ENCODE measurements around the gene KCNQ1.

KCNQ1 gene

DNA sequence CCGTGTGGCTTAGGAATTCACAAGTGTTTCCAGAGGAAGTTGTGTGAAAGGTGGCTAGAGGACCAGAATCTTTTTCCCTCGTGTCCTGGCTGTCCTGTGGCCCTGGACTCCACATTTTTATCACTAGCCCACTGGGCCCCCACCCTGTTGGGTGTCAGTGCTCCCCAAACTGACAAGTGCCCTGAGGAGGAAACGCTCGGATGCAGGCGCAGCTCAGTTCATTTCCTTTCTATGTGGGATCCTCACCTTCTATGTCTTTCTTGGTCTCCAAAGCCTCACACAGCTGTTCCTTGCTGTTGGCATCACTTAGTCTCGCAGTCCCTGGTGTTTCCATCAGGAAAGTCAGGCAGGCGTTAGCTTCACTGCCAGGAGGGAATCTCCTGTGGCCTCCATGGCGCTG is 323.0 kb downstream of the KCNQ1 start:
- no peak overlapping the region for H2AFZ ChIP-seq (ENCODE audit: low read length)
- no peaks in the 10 kb centered on the region for H4K20me1 ChIP-seq (ENCODE audit: insufficient read depth, low read length)
- H3K4me3 ChIP-seq (ENCODE audit: low read depth, low read length, poor library complexity, severe bottlenecking), result no peak overlapping the region
- TF ChIP-seq EZH2 (IDR thresholded peaks at IDR 0.05; ENCODE audit: borderline replicate concordance, low read length) (no peak), CTCF (IDR thresholded peaks at IDR 0.05; ENCODE audit: low read length) (no peak)
- no peak overlapping the region for H3K4me2 ChIP-seq (ENCODE audit: low read length)
- H3K9ac ChIP-seq (ENCODE audit: low read length), result no peak overlapping the region
- no peaks in the 10 kb centered on the region for H3K36me3 ChIP-seq (ENCODE audit: insufficient read depth, low read length)
- 0 out of 2 replicates have a peak, but pooled peaks cover 13% of the 10 kb centered on the region for H3K27me3 ChIP-seq (ENCODE audit: insufficient read depth, low read length)
- H3K27ac ChIP-seq (ENCODE audit: low read depth, low read length, poor library complexity, severe bottlenecking), result no peak overlapping the region
- H3F3A ChIP-seq (ENCODE audit: insufficient read depth, low read length), result no peaks in the 10 kb centered on the region
- no peaks in the 10 kb centered on the region for H3K79me2 ChIP-seq (ENCODE audit: insufficient read depth, low read length)
- no peaks in the 10 kb centered on the region for H3K9me3 ChIP-seq (ENCODE audit: low read length)
- no peaks in the 10 kb centered on the region for H3K4me1 ChIP-seq (ENCODE audit: insufficient read depth, low read length, severe bottlenecking)
- H3K9me2 ChIP-seq (ENCODE audit: low read depth, low read length), result no peaks in the 10 kb centered on the region

DNA sequence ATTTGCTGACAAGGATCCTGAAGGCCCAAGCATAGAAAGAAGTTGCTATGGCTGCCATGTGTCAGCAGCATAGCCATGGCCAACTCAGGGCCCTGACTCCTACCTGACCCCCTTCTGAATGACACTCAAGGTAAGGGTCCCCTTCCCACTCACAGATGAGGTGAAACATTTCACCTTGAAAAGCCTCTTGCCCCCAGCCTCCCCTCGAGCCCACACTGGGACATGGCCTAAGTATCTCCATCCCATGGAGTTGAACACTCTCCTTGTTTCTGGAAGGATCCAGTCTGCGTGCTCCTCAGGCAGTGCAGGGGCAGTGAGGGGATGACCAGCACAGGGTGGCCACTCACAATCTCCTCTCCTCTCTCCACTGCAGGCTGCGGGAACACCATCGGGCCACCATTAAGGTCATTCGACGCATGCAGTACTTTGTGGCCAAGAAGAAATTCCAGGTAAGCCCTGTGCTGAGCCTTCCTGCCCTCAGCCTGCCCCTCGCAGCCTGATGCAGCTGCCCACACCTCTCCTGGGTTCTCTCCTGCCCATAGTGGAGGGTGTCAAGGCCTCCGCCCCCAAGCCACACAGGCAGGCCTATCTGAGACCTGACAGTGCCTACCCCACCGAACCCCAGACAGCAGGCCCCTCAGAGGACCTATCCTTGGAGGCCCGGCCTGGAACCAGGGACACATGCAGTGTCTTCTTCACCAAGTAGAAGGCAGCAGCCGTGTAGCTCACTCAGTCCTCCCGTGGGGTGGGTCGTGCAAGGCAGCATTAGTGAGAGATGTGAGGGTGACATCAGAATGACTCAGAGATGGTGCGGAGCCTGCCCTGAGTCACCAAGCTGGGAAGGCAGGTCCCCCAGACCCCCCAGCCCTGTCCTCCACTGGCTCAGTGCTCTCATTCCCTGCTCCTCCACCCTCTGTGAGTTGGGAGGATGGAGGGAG is 323.9 kb downstream of the KCNQ1 start:
- Histone ChIP-seq H3K4me3 (ENCODE audit: low read depth, low read length, poor library complexity, severe bottlenecking) (no peak overlapping the region), H3K27me3 (ENCODE audit: insufficient read depth, low read length) (peaks cover 19% of the 10 kb centered on the region; the same call in 1 of the 2 replicates), H3K4me2 (ENCODE audit: low read length) (no peak overlapping the region), H3K9me3 (ENCODE audit: low read length) (no peaks in the 10 kb centered on the region), H3F3A (ENCODE audit: insufficient read depth, low read length) (no peaks in the 10 kb centered on the region), H3K9me2 (ENCODE audit: low read depth, low read length) (no peaks in the 10 kb centered on the region), H3K27ac (ENCODE audit: low read depth, low read length, poor library complexity, severe bottlenecking) (no peak overlapping the region), H3K4me1 (ENCODE audit: insufficient read depth, low read length, severe bottlenecking) (no peaks in the 10 kb centered on the region), H3K9ac (ENCODE audit: low read length) (no peak overlapping the region), H4K20me1 (ENCODE audit: insufficient read depth, low read length) (no peaks in the 10 kb centered on the region), H3K36me3 (ENCODE audit: insufficient read depth, low read length) (no peaks in the 10 kb centered on the region), H2AFZ (ENCODE audit: low read length) (no peak overlapping the region), H3K79me2 (ENCODE audit: insufficient read depth, low read length) (no peaks in the 10 kb centered on the region)
- TF ChIP-seq CTCF (IDR thresholded peaks at IDR 0.05; ENCODE audit: low read length) (no peak), EZH2 (IDR thresholded peaks at IDR 0.05; ENCODE audit: borderline replicate concordance, low read length) (no peak)

DNA sequence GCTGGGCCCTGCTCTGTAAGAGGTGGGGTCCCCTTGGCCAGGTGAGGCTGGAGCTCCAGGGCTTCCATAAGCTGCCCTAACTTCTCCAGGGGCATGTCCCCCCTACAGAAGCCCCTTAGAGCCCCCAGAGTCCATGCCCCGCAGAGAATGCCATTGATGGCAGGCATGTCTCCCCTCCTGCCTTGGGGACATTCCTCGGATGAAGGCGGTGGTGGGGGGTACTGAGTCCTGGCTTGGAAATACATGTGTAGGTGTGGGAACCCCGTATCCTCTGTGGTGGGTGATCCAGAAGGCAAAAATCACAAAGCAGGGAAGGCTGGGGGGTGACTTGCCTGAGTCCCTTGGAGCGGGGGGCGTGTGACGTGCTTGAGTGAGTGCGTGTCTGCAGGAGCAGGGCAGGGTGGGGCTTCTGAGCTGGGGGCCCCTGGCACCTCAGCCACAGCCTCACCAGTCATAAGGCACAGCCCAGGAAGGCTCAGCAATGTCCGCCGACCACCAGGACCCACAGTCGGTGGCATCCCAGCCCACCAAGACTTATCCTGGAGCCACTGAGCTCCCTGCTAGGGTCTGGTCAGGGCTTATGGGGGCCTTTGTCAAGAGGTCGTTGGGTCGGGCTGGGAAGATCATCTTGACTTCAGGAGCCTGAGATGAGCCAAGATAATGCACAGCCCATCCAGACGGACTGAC is 324.7 kb downstream of the KCNQ1 start:
- Histone ChIP-seq H3K4me2 (ENCODE audit: low read length) (no peak overlapping the region), H4K20me1 (ENCODE audit: insufficient read depth, low read length) (no peaks in the 10 kb centered on the region), H3K9me3 (ENCODE audit: low read length) (no peaks in the 10 kb centered on the region), H3K4me3 (ENCODE audit: low read depth, low read length, poor library complexity, severe bottlenecking) (no peak overlapping the region), H3K4me1 (ENCODE audit: insufficient read depth, low read length, severe bottlenecking) (no peaks in the 10 kb centered on the region), H3F3A (ENCODE audit: insufficient read depth, low read length) (no peaks in the 10 kb centered on the region), H3K27me3 (ENCODE audit: insufficient read depth, low read length) (peaks cover 20% of the 10 kb centered on the region; the same call in 1 of the 2 replicates), H3K9ac (ENCODE audit: low read length) (no peak overlapping the region), H3K9me2 (ENCODE audit: low read depth, low read length) (no peaks in the 10 kb centered on the region), H3K27ac (ENCODE audit: low read depth, low read length, poor library complexity, severe bottlenecking) (no peak overlapping the region), H2AFZ (ENCODE audit: low read length) (no peak overlapping the region), H3K36me3 (ENCODE audit: insufficient read depth, low read length) (no peaks in the 10 kb centered on the region), H3K79me2 (ENCODE audit: insufficient read depth, low read length) (no peaks in the 10 kb centered on the region)
- TF ChIP-seq CTCF (IDR thresholded peaks at IDR 0.05; ENCODE audit: low read length), result no peak
- no peak for TF ChIP-seq EZH2 (IDR thresholded peaks at IDR 0.05; ENCODE audit: borderline replicate concordance, low read length)
